HG02973 (cell line): ENCODE data around the gene ALOX12.
"Not testable (repeated sequence)": the region's sequence is repeated elsewhere in the genome, so short reads cannot be mapped to it uniquely, and the experiment has no call there.

Experiments
- ATAC-seq: cut with Tn5 transposase; IDR thresholded peaks from one replicate; pipeline ENCODE4 v1.9.1; 2021; ENCODE audit warnings: moderate library complexity; ENCODE audit not compliant: unreplicated experiment

The ALOX12 gene

GRCh38 chr17:6995500-6996255 is at the start of gene ALOX12:
Gene ALOX12 (plus strand): TSS chr17:6996049. CDS start chr17:6996118, 69 bp downstream.
- ATAC-seq, result no peak

GRCh38 chr17:6947745-6948144 is 48.1 kb upstream of the ALOX12 start:
- no peak for ATAC-seq

GRCh38 chr17:6948562-6948961 is 47.3 kb upstream of the ALOX12 start:
- ATAC-seq, result no peak

- ATAC-seq, result no peak
These were observed 46.9 kb upstream of the ALOX12 start for GRCh38 chr17:6948976-6949375.

GRCh38 chr17:6950938-6951337 is 44.9 kb upstream of the ALOX12 start:
- ATAC-seq, result not testable (repeated sequence)

GRCh38 chr17:6953689-6954088 is 42.2 kb upstream of the ALOX12 start:
- no peak for ATAC-seq

GRCh38 chr17:6959700-6960099 is 36.1 kb upstream of the ALOX12 start:
- no peak for ATAC-seq

- ATAC-seq, result no peak
These were observed 26.5 kb upstream of the ALOX12 start for GRCh38 chr17:6969323-6969726.

- no peak for ATAC-seq
These were observed 24.9 kb upstream of the ALOX12 start for GRCh38 chr17:6970992-6971391.

GRCh38 chr17:6979440-6979839 is 16.4 kb upstream of the ALOX12 start:
- not testable (repeated sequence) for ATAC-seq

GRCh38 chr17:6981426-6981825 is 14.4 kb upstream of the ALOX12 start:
- ATAC-seq, result no peak

- no peak for ATAC-seq
These were observed 10.6 kb upstream of the ALOX12 start for GRCh38 chr17:6985266-6985665.

GRCh38 chr17:6986676-6987075 is 9.2 kb upstream of the ALOX12 start:
- ATAC-seq, result no peak

- ATAC-seq, result no peak
These were observed 6.1 kb upstream of the ALOX12 start for GRCh38 chr17:6989779-6990178.

- not testable (repeated sequence) for ATAC-seq
These were observed 2.2 kb upstream of the ALOX12 start for GRCh38 chr17:6993613-6994056.

- ATAC-seq, result no peak
These were observed 1.7 kb upstream of the ALOX12 start for GRCh38 chr17:6994118-6994598.

GRCh38 chr17:6994666-6995256 is 1.1 kb upstream of the ALOX12 start:
- ATAC-seq, result no peak

- ATAC-seq, result no peak
These were observed 585 bp downstream of the ALOX12 start for GRCh38 chr17:6996256-6997011.

- ATAC-seq, result no peak
These were observed 1.3 kb downstream of the ALOX12 start for GRCh38 chr17:6997171-6997570.

- no peak for ATAC-seq
These were observed 3.1 kb downstream of the ALOX12 start for GRCh38 chr17:6998855-6999508.

- no peak for ATAC-seq
These were observed 5.6 kb downstream of the ALOX12 start for GRCh38 chr17:7001318-7001961.
